Neural progenitor cell (in vitro differentiated cells): ENCODE measurements around the gene SPOCK1. TPM values are rescaled to one million over a fixed set of nuclear protein-coding genes. Genes with fewer than 3 reads are reported as not detected.

Source experiments
- DNase-seq: peaks from one replicate; pipeline ENCODE4 v3.0.0-alpha.2; 2016; ENCODE audit warnings: low spot score
- H2AFZ ChIP-seq: fragments of 200-600 bp; sonication (generic); replicated peaks from 2 replicates; pipeline ENCODE4 v1.6.1; 2016; ENCODE audit warnings: antibody characterized with exemption
- H3F3A ChIP-seq: fragments of 200-600 bp; sonication (generic); 2 replicates; pipeline ENCODE4 v1.6.1; 2016; ENCODE audit warnings: antibody characterized with exemption, low read depth
- H3K27ac ChIP-seq: fragments of 200-600 bp; sonication (generic); 2 replicates; pipeline ENCODE4 v1.5.1; 2016; ENCODE audit warnings: mild to moderate bottlenecking
- H3K27me3 ChIP-seq: fragments of 200-600 bp; sonication (generic); 2 replicates; pipeline ENCODE4 v1.6.1; 2016; ENCODE audit warnings: mild to moderate bottlenecking, moderate library complexity
- H3K36me3 ChIP-seq: fragments of 200-600 bp; sonication (generic); 2 replicates; pipeline ENCODE4 v1.5.1; 2016
- H3K4me1 ChIP-seq: fragments of 200-600 bp; sonication (generic); 2 replicates; pipeline ENCODE4 v1.6.1; 2016; ENCODE audit warnings: mixed run types
- H3K4me2 ChIP-seq: fragments of 200-600 bp; sonication (generic); 2 replicates; pipeline ENCODE4 v1.6.1; 2016
- H3K4me3 ChIP-seq: fragments of 200-600 bp; sonication (generic); 2 replicates; pipeline ENCODE4 v1.5.1; 2016
- H3K79me2 ChIP-seq: fragments of 200-600 bp; sonication (generic); 2 replicates; pipeline ENCODE4 v1.6.1; 2016; ENCODE audit warnings: low read depth
- H3K9ac ChIP-seq: fragments of 200-600 bp; sonication (generic); 2 replicates; pipeline ENCODE4 v1.6.1; 2016
- H3K9me3 ChIP-seq: fragments of 200-600 bp; sonication (generic); 2 replicates; pipeline ENCODE4 v1.5.1; 2016; ENCODE audit warnings: low read depth
- H4K20me1 ChIP-seq: fragments of 200-600 bp; sonication (generic); 2 replicates; pipeline ENCODE4 v1.6.1; 2016; ENCODE audit warnings: low read depth
- H3K27ac Mint-ChIP-seq: 3 replicates; pipeline ENCODE4 v1.8.0; 2021; ENCODE audit warnings: mixed read lengths
- H3K27me3 Mint-ChIP-seq: 2 replicates; pipeline ENCODE4 v1.8.0; 2022; ENCODE audit warnings: low read depth, mild to moderate bottlenecking, inconsistent platforms, moderate library complexity, mixed read lengths; ENCODE audit not compliant: insufficient read depth
- H3K36me3 Mint-ChIP-seq: 3 replicates; pipeline ENCODE4 v1.8.0; 2021; ENCODE audit warnings: mixed read lengths
- H3K4me1 Mint-ChIP-seq: 3 replicates; pipeline ENCODE4 v1.8.0; 2021; ENCODE audit warnings: mixed read lengths
- H3K4me3 Mint-ChIP-seq: 3 replicates; pipeline ENCODE4 v1.8.0; 2021; ENCODE audit warnings: mild to moderate bottlenecking, moderate library complexity, mixed read lengths
- H3K9me3 Mint-ChIP-seq: 3 replicates; pipeline ENCODE4 v1.8.0; 2020; ENCODE audit warnings: mixed read lengths
- EZH2 ChIP-seq: fragments of 200-600 bp; sonication (generic); IDR thresholded peaks from 2 replicates; pipeline ENCODE4 v1.6.1; 2017; ENCODE audit warnings: antibody characterized with exemption, mild to moderate bottlenecking, moderate library complexity
- EZH2phosphoT487 ChIP-seq: fragments of 200-600 bp; sonication (generic); IDR thresholded peaks from 2 replicates; pipeline ENCODE4 v1.6.1; 2017; ENCODE audit warnings: antibody characterized with exemption
- total RNA-seq: library from RNA; depleted of rRNA; stranded (reverse); fragments of >200 nt; gene quantifications from 2 replicates; pipeline ENCODE4 v1.2.3, GENCODE V29; 2015; ENCODE audit warnings: low replicate concordance
- TF ChIP-seq, protein P1 (sequence below): fragments of 200-600 bp; sonication (generic); IDR thresholded peaks from 2 replicates; pipeline ENCODE4 v1.5.1; 2017; ENCODE audit warnings: antibody characterized with exemption, mild to moderate bottlenecking

SPOCK1 gene
- total RNA-seq, 1 donor from 2014 or later = 6.9 TPM

- H3K27me3 Mint-ChIP-seq = peaks cover 6% of the 10 kb centered on the region
- TF ChIP-seq, protein P1, sequence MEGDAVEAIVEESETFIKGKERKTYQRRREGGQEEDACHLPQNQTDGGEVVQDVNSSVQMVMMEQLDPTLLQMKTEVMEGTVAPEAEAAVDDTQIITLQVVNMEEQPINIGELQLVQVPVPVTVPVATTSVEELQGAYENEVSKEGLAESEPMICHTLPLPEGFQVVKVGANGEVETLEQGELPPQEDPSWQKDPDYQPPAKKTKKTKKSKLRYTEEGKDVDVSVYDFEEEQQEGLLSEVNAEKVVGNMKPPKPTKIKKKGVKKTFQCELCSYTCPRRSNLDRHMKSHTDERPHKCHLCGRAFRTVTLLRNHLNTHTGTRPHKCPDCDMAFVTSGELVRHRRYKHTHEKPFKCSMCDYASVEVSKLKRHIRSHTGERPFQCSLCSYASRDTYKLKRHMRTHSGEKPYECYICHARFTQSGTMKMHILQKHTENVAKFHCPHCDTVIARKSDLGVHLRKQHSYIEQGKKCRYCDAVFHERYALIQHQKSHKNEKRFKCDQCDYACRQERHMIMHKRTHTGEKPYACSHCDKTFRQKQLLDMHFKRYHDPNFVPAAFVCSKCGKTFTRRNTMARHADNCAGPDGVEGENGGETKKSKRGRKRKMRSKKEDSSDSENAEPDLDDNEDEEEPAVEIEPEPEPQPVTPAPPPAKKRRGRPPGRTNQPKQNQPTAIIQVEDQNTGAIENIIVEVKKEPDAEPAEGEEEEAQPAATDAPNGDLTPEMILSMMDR = no peak
- no peak for TF ChIP-seq EZH2phosphoT487
- TF ChIP-seq EZH2 = no peak
- no peak for DNase-seq
- no peak overlapping the region for H3K27ac Mint-ChIP-seq
- Histone ChIP-seq H3K4me2 (no peak overlapping the region), H3K27me3 (no peaks in the 10 kb centered on the region), H2AFZ (no peak overlapping the region), H3F3A (no peaks in the 10 kb centered on the region), H3K27ac (no peak overlapping the region), H3K9me3 (no peaks in the 10 kb centered on the region), H3K9ac (no peak overlapping the region), H3K4me1 (no peaks in the 10 kb centered on the region), H3K4me3 (no peak overlapping the region), H4K20me1 (no peaks in the 10 kb centered on the region), H3K79me2 (no peaks in the 10 kb centered on the region), H3K36me3 (no peaks in the 10 kb centered on the region)
- H3K4me3 Mint-ChIP-seq = no peak overlapping the region
- H3K36me3 Mint-ChIP-seq = no peaks in the 10 kb centered on the region
- H3K4me1 Mint-ChIP-seq = peaks cover 13% of the 10 kb centered on the region
- H3K9me3 Mint-ChIP-seq = no peaks in the 10 kb centered on the region
Measured at GRCh38 chr5:137071526-137071925, 427.6 kb downstream of the SPOCK1 start.

DNA sequence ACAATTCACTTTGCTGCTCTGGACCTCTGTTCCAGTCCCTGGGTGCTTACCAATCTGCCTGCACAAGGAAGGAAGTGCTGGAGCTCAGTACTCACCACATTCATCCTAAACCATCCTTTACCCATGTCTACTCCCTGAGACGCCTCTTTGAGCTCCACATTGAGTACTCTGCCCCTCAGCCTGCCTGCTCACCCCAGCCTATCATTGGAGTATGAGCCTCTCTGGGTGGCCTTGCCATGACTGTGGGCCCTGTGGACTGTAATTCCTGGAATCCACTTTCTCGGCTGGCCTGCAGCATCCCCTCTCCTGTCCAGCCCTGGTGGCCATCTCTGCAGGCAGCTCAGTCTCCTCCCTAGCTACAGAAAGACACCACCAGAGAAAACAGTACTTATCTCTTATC, 428.6 kb downstream of the SPOCK1 start:
- Mint-ChIP-seq H3K36me3 (no peaks in the 10 kb centered on the region), H3K27me3 (peaks cover 6% of the 10 kb centered on the region), H3K4me3 (no peak overlapping the region), H3K27ac (no peak overlapping the region), H3K4me1 (peaks cover 13% of the 10 kb centered on the region), H3K9me3 (no peaks in the 10 kb centered on the region)
- no peaks in the 10 kb centered on the region for H3K79me2 ChIP-seq
- H3K27me3 ChIP-seq = no peaks in the 10 kb centered on the region
- TF ChIP-seq, protein P1 = no peak
- TF ChIP-seq EZH2phosphoT487 = no peak
- TF ChIP-seq EZH2 = no peak
- no peak for DNase-seq
- no peak overlapping the region for H2AFZ ChIP-seq
- H3K4me2 ChIP-seq = no peak overlapping the region
- no peaks in the 10 kb centered on the region for H3F3A ChIP-seq
- no peak overlapping the region for H3K9ac ChIP-seq
- no peaks in the 10 kb centered on the region for H3K36me3 ChIP-seq
- H3K4me1 ChIP-seq = no peaks in the 10 kb centered on the region
- H3K9me3 ChIP-seq = no peaks in the 10 kb centered on the region
- H4K20me1 ChIP-seq = no peaks in the 10 kb centered on the region
- no peak overlapping the region for H3K4me3 ChIP-seq
- H3K27ac ChIP-seq = no peak overlapping the region

DNA sequence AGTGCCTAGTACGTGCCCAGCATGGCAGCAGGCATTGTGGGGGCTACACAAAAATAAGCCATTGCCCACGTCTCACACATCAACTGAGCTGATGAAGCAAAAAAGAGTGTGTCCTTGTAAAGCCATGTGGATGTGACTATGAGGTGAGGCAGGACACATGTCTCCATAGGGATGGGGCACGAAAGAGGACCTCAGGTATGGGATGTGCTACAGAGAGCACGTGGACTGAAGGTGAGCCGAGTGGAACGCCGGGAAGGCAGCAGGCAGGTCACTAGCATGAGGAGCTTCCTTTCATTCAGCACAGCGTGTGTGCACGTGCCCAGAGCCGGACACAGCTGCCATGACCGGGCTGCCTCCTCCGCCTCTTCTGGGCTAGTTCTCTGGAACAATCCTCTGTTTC, 429.8 kb downstream of the SPOCK1 start:
- H3K9me3 Mint-ChIP-seq = no peaks in the 10 kb centered on the region
- Histone ChIP-seq H3K4me1 (no peaks in the 10 kb centered on the region), H3K27me3 (no peaks in the 10 kb centered on the region), H3F3A (no peaks in the 10 kb centered on the region), H3K4me2 (no peak overlapping the region), H3K79me2 (no peaks in the 10 kb centered on the region), H3K4me3 (no peak overlapping the region), H3K9ac (no peak overlapping the region), H2AFZ (no peak overlapping the region), H4K20me1 (no peaks in the 10 kb centered on the region), H3K27ac (no peak overlapping the region), H3K36me3 (no peaks in the 10 kb centered on the region), H3K9me3 (no peaks in the 10 kb centered on the region)
- TF ChIP-seq, protein P1 = no peak
- no peak for TF ChIP-seq EZH2phosphoT487
- no peak for TF ChIP-seq EZH2
- no peaks in the 10 kb centered on the region for H3K36me3 Mint-ChIP-seq
- peaks cover 6% of the 10 kb centered on the region for H3K27me3 Mint-ChIP-seq
- peaks cover 11% of the 10 kb centered on the region for H3K4me1 Mint-ChIP-seq
- DNase-seq = no peak
- H3K4me3 Mint-ChIP-seq = no peak overlapping the region
- H3K27ac Mint-ChIP-seq = no peak overlapping the region
